Fibroblast of mammary gland (primary cell): ENCODE results near the gene ATG16L2.
"Not testable (repeated sequence)": the region's sequence is repeated elsewhere in the genome, so short reads cannot be mapped to it uniquely, and the experiment has no call there.

ENCODE experiments used
- DNase-seq: peaks from one replicate; pipeline ENCODE4 v3.0.0-alpha.2; 2010; ENCODE audit warnings: low read depth
- H3K4me3 ChIP-seq: 2 replicates; pipeline ENCODE4 v1.5.1; 2011; ENCODE audit warnings: low read depth, mild to moderate bottlenecking, low read length, moderate library complexity; ENCODE audit not compliant: control insufficient read depth
- CTCF ChIP-seq: conservative IDR thresholded peaks from 2 replicates; pipeline ENCODE4 v1.5.1; 2011; ENCODE audit warnings: low read depth, low read length, inconsistent platforms; ENCODE audit not compliant: control insufficient read depth, insufficient read depth

ATG16L2 gene

GRCh38 chr11:72793425-72794367 is 20.5 kb upstream of the ATG16L2 start, which contains the start of gene STARD10:
Gene STARD10, minus strand, starts transcription at chr11:72794047. Its CDS starts 12,866 bp downstream, at chr11:72781181.
- peak; percentile 62 for TF ChIP-seq CTCF
- DNase-seq, result peak; percentile 92

GRCh38 chr11:72798361-72798760 is 15.8 kb upstream of the ATG16L2 start:
- no peak for TF ChIP-seq CTCF
- no peak overlapping the region for H3K4me3 ChIP-seq
- no peak for DNase-seq

More at GRCh38 chr11:72793425-72794367, 20.5 kb upstream of the ATG16L2 start, which contains the start of gene STARD10:
- peak within 1 kb of the TSS; percentile 76 for H3K4me3 ChIP-seq

- no peak for DNase-seq
- no peak for TF ChIP-seq CTCF
Measured at GRCh38 chr11:72799441-72799840, 14.8 kb upstream of the ATG16L2 start.

GRCh38 chr11:72802822-72803221 is 11.4 kb upstream of the ATG16L2 start:
- no peak overlapping the region for H3K4me3 ChIP-seq
- DNase-seq, result no peak
- TF ChIP-seq CTCF, result no peak

More at GRCh38 chr11:72799441-72799840, 14.8 kb upstream of the ATG16L2 start:
- H3K4me3 ChIP-seq, result no peak overlapping the region

GRCh38 chr11:72805216-72805615 is 9.0 kb upstream of the ATG16L2 start:
- no peak for TF ChIP-seq CTCF
- no peak overlapping the region for H3K4me3 ChIP-seq
- DNase-seq, result no peak

GRCh38 chr11:72806378-72806777 is 7.8 kb upstream of the ATG16L2 start:
- not testable (repeated sequence) for H3K4me3 ChIP-seq, DNase-seq

- no peak for TF ChIP-seq CTCF
- no peak overlapping the region for H3K4me3 ChIP-seq
- DNase-seq, result no peak
Measured at GRCh38 chr11:72807021-72807693, 7.1 kb upstream of the ATG16L2 start.
